ENCODE measurements around the gene ATG9A.

The ATG9A gene

DNA sequence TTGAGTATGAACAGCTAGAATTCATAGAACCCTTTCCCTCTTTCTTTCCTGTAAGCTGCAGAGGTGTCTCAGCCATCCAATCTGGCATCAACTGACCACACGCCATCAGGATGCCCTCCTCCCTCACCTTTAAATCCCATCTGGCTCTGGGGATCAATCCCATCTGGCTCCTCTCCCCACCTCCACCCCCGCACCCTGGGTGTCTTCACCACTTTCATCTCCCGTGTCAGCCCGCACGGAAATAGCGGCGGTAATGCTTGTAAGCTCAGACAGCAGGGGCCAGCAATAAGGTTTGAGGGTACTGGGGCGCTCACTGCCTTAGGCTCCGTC lies 23.1 kb upstream of the ATG9A start:
- no peak for DNase-seq (ENCODE audit: low spot score)

DNA sequence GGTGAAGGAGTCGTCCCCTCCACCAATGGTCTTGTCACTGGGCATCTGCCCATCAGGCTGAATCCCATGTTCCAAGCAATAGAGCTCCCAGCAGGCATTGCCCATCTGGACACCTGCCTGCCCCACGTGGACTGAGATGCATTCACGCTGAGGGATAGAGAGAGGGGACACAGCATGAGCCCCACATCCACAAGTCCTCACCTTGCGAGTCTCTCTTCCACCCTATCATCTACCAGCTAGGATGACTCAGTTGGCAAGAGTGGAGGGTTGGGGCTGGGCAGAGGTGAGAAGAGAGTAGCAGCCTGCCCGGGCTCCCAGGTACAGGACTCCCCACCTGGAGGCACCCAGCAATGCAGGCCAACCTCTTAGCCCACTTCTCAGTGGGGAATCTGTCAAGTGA lies 22.6 kb upstream of the ATG9A start:
- no peak for DNase-seq (ENCODE audit: low spot score)

DNA sequence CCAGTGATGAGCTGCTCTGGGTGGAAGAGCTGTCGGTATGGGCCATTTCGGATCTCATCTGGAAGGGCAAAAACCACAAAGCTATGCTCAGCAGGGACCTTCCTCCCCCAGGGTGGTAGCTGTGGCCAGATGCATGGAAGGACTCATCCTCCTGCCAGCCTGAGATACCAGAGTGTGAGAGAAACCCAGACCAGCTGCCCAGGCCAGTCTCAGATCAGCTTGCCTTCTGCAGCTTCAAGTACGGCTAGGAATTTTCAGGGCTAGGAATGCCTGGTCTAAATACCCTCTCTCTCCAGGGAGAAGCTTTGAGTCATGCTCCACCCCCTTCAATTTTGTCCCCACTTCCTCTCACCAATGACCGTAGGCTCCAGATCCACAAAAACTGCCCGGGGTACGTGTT lies 22.2 kb upstream of the ATG9A start:
- no peak for DNase-seq (ENCODE audit: low spot score)

DNA sequence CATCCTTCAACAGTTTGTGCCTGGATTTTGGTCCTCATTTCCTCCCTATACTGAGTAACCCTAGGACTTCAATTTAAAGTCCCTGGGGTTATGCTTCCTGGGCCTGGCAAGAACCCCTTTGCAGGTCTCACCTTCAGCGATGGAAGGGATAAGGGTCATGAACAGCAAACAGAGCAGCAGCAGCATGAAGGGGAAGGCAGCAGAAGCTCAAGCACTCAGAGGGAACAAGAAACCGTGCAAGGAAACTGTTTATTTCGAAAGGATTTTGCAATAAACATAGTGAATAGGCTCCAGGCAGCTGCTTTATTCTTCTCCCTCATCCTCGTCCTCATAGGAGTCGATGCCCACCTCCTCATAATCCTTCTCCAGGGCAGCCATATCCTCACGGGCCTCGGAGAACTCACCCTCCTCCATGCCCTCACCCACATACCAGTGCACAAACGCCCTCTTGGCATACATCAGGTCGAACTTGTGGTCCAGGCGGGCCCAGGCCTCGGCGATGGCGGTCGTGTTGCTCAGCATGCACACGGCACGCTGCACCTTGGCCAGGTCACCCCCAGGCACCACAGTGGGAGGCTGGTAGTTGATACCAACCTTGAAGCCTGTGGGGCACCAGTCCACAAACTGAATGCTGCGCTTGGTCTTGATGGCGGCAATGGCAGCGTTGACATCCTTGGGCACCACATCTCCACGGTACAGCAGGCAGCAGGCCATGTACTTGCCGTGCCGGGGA lies 20.8 kb upstream of the ATG9A start:
- DNase-seq (ENCODE audit: low spot score), result no peak

DNA sequence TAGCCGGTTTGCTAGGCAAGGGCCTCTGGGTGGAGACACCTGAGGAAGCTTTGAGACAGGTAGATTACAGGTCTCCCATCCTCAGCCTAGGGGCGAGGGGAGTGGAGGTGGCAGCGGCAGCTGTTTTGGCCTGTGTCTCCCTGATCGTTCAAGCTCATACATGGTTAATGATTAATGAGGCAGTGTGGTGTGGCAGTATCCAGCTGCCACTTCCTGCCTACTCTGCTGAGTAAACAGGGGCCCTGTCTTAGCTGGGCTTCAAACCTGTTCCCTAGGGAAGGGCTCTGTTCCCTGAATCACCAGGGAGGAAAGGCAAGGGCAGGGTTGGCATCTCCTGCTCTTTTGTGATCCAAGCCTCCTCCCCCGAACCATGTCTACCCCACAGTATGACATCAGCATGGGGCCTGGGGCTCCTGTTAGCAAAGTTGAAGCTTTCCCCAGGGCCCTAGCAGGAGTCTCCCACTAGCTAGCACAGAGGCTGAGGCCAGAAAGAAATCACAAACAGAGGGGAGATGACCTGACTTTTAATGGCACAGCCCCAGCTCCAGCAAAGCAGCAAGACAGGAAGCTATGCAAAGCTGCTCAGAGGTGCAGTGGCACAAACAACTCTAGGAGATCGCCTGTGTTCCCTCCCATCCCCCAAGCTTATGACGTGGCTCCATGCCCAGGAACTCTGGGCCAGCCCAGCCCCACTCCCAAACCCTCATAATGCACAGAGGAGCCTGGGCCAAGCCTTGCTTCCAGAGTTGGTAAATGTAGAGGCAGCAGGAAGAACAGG lies 20.0 kb upstream of the ATG9A start:
- peak; percentile 73 for DNase-seq (ENCODE audit: low spot score)

DNA sequence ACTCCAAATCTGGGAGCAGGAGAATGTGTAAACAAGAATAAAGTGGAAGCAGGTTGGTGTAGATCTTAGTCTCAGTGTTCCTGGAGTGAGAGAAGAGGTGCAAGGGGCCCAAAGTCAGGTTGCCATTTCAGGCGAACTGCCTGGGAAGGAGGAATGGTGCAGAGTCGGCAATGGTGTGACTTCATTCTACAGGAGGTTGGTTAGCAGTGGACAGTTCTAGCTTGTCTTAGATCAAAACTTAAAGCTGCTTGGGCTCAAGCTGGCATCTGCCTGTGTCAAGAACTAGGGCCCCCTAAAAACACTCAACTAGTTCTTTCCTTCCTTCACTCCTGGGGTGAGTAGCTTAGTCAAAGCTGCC lies 19.4 kb upstream of the ATG9A start:
- no peak for DNase-seq (ENCODE audit: low spot score)

DNA sequence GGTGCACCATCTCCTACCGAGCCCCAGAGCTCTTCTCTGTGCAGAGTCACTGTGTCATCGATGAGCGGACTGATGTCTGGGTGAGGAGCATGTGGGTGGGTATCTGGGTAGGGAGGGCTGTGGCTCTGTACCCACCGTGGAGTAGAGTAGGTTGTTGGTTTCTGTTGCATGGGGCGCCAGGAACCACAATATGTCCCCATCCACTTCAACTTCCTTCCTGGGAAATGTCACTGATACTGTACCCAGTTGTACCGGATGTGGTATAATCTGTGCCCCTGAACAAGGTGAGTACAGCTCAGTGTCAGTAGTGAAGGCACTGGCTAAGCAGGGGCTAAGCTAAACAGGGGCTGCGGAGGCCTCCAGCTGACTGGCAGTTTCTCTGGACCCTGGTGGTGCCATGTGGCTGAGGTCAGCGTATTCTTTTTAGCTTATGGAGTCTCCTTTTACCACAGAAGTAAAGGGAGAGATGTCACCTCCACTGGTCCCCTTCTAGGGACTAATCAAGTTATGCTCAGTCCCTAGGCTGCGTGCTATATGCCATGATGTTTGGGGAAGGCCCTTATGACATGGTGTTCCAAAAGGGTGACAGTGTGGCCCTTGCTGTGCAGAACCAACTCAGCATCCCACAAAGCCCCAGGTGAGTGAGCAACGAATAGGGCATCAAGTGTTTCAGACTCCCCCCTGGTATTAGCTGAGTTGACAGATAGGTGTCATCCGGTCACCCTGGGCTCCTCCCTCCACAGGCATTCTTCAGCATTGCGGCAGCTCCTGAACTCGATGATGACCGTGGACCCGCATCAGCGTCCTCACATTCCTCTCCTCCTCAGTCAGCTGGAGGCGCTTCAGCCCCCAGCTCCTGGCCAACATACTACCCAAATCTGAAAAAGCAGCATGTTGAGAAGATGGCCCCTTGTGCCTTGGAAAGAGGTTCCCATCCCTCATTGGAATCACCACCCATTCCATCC lies 18.5 kb upstream of the ATG9A start:
- DNase-seq (ENCODE audit: low spot score), result no peak

DNA sequence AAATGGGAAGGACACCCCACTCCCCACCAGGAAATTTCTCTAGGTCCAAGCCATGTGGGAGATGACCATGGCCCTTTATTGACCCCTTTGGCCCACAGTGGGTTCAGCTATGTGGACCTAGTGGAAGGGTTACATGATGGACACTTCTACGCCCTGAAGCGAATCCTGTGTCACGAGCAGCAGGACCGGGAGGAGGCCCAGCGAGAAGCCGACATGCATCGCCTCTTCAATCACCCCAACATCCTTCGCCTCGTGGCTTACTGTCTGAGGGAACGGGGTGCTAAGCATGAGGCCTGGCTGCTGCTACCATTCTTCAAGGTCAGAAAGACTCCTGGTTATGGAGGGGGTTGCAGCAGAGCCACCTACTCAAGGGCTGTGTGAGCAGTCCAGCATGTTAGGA lies 17.1 kb upstream of the ATG9A start:
- DNase-seq (ENCODE audit: low spot score), result no peak

DNA sequence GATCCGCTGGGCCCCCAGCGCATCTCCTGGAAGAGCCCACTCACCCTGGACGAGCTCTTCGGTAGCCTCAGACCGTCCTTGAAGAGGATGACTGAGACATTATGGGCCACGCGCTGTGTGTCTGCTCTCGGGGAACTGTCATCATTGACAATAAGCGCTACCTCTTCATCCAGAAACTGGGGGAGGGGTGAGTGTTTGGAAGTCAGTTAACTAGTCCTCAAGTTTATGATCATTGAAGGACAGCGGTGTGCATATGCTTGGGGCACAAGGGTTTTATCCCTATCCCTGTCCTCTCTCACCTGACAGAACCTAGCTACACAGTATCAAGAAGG lies 16.4 kb upstream of the ATG9A start:
- DNase-seq (ENCODE audit: low spot score), result no peak

DNA sequence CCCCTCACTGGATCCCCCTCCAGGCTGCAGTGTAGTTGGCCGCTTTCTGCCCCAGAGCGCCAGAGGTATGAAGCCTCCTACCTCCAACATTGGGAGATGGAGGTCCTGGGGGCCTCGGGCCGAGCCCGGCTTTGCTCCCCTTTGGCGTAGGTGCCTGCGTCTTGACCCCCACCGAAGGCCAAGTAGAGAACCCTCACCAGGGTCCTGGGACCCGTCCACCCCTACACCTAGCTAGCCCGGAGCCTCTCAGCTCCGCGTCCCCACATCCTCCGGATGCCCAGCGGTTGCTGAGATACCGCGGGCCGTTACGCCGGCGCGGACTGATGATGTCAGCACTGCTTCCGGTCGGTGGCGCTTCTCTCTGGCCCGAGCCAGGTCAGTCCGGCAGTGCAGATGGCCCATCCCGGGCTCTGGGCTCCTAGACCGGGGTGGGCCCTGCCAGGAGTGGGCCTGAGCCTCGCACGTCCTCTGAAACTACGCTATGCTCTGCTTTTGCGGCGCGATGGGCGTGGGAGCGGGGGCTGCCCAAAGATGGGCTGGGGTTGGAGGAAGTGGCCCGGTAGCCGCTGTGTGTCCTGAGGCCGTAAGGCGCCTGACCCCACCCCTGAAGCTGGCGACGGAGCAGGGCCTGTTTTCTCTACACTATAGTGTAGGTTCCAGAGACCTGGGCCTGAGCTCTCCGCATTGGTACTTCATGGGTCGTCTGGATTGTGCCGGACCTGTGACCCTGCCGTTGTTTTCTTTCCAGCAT lies 15.9 kb upstream of the ATG9A start, which contains the start of the genes GLB1L and STK16:
TSS of gene GLB1L (minus strand) at position 297 of the 751 bp plus-strand sequence. CDS start 1,871 bp downstream, outside the sequence.
TSS of gene STK16 (plus strand) at position 332 of the 751 bp plus-strand sequence. CDS start 521 bp downstream, outside the sequence.
- DNase-seq (ENCODE audit: low spot score), result peak; percentile 95

DNA sequence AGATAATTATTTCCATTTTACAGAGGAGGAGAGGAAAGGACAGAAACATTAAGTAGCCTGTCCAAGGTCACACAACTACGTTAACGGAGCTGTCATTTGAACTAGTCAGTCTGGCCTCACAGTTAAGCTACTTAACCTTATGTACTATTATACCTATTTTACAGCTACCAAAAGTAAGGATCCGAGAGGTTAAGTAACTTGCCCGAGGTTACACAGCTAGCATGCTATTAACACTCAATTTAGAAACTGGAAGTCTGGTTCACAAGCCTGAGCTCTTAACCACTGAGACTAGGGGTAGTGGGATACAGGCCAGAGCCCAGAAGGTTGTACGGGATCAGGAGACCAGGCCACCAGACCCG lies 15.3 kb upstream of the ATG9A start:
- no peak for DNase-seq (ENCODE audit: low spot score)

DNA sequence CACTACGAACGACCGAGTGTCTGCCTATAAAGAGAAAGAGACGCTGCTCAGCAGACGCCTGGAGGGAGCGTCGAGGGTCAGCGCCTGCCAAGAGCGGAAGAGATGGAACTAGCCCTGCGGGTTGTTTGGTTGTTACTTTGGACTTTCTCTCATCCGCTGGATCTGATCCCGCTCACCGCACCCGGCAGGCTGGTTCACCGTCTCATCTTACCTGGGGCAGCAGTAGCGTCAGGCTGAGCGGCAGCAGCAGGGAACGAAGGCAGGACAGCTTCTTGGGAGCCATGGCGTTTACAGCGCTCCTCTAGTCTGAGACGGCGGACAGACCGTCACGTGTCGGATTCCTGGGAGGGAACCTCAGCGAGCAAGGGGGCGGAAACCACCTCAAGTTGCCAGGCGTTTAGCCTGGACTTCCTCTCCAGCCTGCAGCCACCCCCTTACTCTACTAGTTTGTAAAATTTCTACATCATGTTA lies 13.9 kb upstream of the ATG9A start:
- DNase-seq (ENCODE audit: low spot score), result no peak

DNA sequence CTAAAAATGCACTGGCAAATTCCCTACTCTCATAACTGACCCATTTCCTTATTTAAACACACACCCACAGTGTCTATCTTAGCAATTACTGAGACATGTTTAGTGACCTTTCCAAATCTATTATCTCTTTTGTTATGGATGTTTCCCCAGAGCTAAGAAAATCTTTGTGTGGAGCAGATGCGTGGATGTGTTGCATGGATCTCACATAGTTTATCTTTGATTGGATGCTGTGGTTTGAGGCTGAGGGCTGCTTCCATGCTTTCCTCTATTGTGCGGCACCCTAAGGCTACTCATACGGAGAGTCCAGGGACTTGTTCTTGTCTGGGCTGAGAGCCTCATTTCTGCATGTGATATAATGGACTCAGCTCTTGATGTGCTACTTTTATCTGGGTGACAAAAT lies 4.9 kb upstream of the ATG9A start:
- DNase-seq (ENCODE audit: low spot score), result no peak

DNA sequence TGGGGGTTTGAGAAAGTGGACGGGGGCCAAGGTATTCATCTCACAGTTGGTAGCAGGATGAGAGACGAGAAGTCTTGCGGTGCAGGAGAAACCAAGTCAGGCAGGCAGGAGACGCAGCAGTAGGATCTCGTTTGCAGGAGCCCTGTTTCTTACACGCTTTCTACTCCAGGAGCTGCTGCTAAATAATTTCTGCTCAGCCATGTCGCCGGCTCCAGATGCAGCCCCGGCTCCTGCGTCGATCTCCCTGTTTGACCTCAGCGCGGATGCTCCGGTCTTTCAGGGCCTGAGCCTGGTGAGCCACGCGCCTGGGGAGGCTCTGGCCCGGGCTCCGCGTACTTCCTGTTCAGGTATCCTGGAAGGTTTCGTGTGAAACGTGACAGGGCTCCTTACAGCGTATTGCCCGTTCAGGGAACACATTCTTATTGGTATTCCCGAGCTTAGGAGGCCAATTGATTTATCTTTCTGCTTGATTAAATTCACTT lies 664 bp upstream of the ATG9A start:
- peak; percentile 51 for DNase-seq (ENCODE audit: low spot score)

DNA sequence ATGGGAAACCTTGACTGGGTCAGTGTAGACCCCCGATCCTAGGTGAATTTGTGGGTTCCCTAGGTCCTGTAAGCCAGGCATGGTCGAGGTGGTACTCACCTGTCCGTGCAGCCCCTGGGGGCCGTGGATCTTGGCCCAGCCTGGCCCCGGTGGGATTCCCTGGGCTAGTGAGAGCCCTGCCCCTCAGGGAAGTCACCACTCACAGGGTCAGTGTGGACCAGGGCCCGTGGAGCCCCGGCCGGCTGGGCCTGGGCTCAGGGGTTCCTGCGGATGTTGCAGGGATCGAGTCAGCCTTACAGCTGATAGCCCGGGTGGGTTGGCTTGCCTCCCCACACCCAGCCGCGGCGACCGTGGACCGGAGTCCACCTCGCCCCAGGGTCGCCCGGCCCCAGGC lies 528 bp downstream of the ATG9A start:
- no peak for DNase-seq (ENCODE audit: low spot score)

DNA sequence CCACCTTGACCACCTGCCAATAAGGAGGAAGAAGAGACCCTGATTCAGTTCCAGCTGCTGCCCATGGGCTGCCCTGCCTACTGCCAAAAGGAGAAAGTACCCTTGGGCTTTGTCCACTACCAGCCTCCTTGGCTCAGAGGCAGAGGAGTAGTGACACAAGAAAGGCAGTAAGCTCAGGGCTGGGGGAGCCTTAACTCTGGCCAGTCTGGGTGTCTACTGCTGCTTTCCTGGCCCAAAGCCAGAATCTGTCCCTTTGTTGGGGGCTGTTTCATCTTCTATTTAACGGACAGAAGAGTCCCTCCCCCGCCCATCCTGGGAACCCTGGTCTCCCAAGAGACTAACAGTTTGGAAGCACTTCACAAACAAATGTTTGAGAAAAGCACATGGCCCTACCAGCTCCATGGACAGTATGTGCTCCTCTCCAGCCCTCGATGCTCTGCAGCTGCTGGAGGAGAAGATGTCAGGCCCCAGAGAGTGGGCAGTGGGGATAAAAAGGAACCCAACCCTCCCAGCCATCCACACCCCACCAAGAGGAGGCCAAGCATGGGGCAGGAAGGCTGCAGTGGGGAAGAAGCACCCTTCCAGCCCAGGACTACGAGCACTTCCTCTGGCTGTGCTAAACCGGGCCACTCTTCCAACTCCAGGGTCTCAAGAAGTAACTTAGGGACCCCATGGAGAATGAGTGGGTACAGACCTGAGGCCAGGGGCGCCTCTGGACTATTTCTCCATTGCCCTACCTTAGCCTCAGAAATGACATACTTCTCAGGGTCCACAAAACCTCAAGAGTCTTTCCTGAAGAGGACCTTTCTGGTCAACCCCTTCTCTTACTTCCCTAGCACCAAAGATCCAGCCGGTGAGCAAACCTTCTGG lies 1.2 kb downstream of the ATG9A start:
- no peak for DNase-seq (ENCODE audit: low spot score)

DNA sequence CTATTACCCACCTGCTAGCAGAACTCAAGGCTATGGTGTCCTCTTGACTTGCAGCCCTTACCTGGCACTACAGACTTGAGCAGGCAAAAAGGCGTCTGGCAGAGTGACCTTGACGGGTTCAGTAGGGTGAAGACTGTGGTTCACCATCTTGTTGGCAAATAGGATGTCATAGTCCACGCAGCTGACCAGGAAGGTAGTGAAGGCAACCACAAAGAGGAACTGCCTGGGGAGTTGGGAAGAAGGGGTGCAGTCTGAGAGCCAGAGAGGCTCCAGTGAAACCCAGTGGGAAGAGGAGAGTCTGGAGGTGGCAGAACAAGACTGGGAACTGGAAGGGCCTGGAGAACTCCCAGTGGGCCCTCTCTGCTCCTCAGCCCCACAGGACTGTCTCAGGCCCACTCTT lies 4.1 kb downstream of the ATG9A start:
- no peak for DNase-seq (ENCODE audit: low spot score)

DNA sequence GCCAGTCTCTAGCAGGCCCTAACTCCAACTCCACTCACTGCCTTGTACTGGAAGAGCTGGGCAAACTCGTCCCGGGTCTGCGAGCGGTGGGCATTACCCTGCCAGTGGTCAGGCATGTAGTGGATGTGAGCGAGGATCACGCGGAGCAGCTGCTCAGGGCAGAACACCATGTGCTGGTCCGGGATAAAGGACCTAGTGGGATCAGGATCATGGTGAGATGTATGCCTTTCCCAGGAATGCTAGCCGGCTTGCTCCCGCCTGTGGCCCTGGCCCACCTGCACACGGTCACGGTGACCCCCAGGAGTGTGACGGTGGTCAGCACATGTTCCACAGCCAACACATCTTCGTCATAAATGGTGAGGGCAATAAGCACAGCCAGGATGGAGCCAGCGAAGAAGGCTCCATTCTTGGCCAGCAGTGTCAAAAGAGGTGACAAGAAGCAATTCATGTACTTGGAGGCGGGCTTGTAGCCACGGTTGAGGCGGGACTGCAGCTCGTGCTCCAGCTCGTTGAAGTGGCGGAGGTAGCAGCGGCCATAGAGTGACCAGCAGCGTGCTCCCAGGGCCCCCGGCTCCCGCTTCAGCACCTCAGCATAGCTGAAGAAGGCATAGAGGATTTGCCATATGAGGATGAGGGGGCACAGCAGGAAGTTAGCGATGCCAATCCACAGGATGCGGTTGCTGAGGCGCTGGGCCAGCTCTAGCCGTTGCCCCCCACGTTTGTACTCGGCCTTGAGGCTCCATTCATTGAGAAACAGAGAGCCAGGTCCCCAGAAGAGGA lies 5.4 kb downstream of the ATG9A start:
- DNase-seq (ENCODE audit: low spot score), result no peak

DNA sequence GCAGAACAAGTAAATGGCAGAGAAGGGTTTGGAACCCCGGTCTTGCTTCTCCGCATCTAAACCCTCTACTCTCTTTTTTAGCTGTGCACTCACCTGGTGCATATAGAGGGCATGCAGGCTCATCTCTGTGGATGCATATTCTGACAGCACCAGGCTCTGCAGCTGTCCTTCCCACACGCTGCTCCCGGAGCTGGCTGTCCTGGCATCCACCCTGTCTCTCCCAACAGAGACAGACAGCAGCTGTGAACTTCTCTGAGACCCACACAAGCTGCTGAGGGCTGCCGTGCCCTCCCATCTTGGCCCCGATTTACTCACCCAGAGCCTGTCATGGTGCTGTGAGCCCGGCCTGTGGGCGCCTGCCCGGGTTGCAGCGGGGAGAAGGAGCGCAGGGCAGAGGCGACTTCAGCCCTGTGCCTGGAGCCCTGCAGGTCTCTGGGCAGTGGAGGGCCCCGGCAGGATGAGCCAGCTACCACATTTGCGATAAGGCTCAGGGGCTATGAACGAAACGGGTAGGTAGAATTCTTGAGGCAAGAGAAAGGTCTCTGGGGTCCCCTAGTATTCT lies 7.4 kb downstream of the ATG9A start:
- DNase-seq (ENCODE audit: low spot score), result no peak

Measured in AG08396 (cell line).